ENCODE measurements around the gene TBL1X.

GRCh38 chrX:9708086-9708485, 243.2 kb downstream of the TBL1X start:
- TF ChIP-seq, protein P1, sequence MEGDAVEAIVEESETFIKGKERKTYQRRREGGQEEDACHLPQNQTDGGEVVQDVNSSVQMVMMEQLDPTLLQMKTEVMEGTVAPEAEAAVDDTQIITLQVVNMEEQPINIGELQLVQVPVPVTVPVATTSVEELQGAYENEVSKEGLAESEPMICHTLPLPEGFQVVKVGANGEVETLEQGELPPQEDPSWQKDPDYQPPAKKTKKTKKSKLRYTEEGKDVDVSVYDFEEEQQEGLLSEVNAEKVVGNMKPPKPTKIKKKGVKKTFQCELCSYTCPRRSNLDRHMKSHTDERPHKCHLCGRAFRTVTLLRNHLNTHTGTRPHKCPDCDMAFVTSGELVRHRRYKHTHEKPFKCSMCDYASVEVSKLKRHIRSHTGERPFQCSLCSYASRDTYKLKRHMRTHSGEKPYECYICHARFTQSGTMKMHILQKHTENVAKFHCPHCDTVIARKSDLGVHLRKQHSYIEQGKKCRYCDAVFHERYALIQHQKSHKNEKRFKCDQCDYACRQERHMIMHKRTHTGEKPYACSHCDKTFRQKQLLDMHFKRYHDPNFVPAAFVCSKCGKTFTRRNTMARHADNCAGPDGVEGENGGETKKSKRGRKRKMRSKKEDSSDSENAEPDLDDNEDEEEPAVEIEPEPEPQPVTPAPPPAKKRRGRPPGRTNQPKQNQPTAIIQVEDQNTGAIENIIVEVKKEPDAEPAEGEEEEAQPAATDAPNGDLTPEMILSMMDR (conservative IDR thresholded peaks at IDR 0.05; ENCODE audit: low read length): no peak
- TF ChIP-seq EZH2phosphoT487 (IDR thresholded peaks at IDR 0.05; ENCODE audit: borderline replicate concordance, low read depth, low read length): no peak

Measured in OCI-LY7 (cell line).